GM21526 (cell line): ENCODE data around the gene OR4C13.
"Not testable (repeated sequence)": the region's sequence is repeated elsewhere in the genome, so short reads cannot be mapped to it uniquely, and the experiment has no call there.

Experiments
- ATAC-seq: cut with Tn5 transposase; IDR thresholded peaks from one replicate; pipeline ENCODE4 v1.9.1; 2021; ENCODE audit warnings: moderate library complexity; ENCODE audit not compliant: unreplicated experiment, low FRiP score

The OR4C13 gene

GRCh38 chr11:49952091-49952490, at the start of gene OR4C13:
Gene OR4C13, plus strand, starts transcription at chr11:49952391. Its CDS starts 32 bp downstream, at chr11:49952423.
- no peak for ATAC-seq

DNA sequence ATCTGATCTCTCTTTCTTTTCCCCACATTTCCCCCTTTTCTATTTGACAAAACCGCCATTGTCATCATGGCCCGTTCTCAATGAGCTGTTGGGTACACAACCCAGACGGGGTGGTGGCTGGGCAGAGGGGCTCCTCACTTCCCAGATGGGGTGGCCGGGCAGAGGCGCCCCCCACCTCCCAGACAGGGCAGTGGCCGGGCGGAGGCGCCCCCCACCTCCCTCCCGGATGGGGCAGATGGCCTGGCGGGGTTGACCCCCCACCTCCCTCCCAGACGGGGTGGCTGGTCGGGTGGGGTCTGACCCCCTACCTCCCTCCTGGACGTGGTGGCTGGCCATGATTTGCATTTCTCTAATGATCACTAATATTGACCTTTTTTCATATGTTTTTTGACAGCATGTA, 40.7 kb upstream of the OR4C13 start:
- ATAC-seq = not testable (repeated sequence)

- ATAC-seq = not testable (repeated sequence)
These were observed 3.5 kb upstream of the OR4C13 start for GRCh38 chr11:49948701-49949100.

DNA sequence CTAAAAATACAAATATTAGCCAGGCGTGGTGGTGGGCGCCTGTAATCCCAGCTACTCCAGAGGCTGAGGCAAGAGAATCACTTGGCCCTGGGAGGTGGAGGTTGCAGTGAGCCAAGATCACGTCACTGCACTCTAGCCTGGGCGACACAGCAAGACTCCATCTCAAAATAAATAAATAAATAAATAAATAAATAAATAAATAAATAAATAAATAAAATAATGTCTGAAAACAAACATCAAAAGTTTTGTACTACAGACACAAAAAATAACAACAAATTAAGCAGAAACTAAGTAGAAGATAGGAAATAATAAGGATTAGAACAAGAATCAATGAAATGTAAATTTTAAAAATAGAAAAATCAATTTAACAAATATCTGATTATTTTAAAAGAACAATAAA, 21.2 kb downstream of the OR4C13 start:
- not testable (repeated sequence) for ATAC-seq

DNA sequence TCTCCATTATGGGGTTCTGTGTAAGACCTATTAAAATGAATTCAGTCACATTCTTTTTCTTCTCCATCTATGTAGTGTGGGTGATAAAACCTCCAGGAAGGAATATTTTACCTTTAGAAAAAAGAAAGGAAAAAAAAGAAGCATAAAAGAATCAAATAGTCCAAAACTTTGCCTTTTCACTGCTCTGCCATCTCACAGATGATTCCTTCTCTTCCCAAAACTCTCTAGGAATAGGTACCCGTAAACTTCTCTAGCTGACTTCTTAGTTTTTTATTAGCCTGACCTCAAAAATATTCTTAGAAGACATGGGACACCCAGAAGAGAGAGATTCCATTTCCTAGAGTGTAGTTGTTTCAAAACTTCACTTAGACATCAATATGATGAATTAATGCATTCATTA, 30.2 kb downstream of the OR4C13 start, which contains the start of gene OR4C12:
Gene OR4C12 (minus strand): TSS at position 101 of the 400 bp plus-strand sequence. CDS start 34 bp downstream, at position 67.
- ATAC-seq = not testable (repeated sequence)

DNA sequence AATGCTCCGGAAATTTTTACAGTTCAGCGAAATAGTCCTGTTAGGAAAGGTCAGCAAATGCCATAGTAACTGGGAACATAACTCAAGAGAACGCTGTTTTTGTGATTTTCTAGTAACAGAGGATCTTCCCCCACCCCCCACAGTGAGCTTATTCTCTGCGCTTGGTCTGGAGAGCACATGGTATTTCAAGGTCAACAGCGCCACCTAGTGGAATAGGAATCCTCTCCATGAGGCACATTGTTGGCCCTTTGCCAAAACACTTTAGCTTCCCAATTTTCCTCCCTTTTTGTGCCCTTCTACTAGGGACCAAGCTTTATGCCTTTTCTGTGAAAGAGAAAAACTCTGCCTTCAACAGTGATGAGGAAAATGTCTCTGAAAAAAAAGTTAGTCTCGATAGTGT, 43.4 kb downstream of the OR4C13 start:
- no peak for ATAC-seq
